Hepatocyte (in vitro differentiated cells): ENCODE measurements around the gene GTF3C1. TPM values are rescaled to one million over a fixed set of nuclear protein-coding genes. Genes with fewer than 3 reads are reported as not detected.

ENCODE experiments used
- DNase-seq: peaks from one replicate; pipeline ENCODE4 v3.0.0-alpha.2; 2016; ENCODE audit warnings: low spot score
- H2AFZ ChIP-seq: fragments of 200-600 bp; sonication (generic); 2 replicates; pipeline ENCODE4 v1.6.0; 2016; ENCODE audit warnings: antibody characterized with exemption, mild to moderate bottlenecking
- H3K27ac ChIP-seq: fragments of 200-600 bp; sonication (generic); 2 replicates; pipeline ENCODE4 v1.5.1; 2016; ENCODE audit warnings: mild to moderate bottlenecking
- H3K27me3 ChIP-seq: fragments of 200-600 bp; sonication (generic); 2 replicates; pipeline ENCODE4 v1.6.1; 2016
- H3K36me3 ChIP-seq: fragments of 200-600 bp; sonication (generic); replicated peaks from 2 replicates; pipeline ENCODE4 v1.5.1; 2016; ENCODE audit warnings: low read depth; ENCODE audit not compliant: insufficient read depth
- H3K4me1 ChIP-seq: fragments of 200-600 bp; sonication (generic); 2 replicates; pipeline ENCODE4 v1.5.1; 2016; ENCODE audit warnings: mild to moderate bottlenecking, moderate library complexity; ENCODE audit not compliant: insufficient read depth
- H3K4me2 ChIP-seq: fragments of 200-600 bp; sonication (generic); 2 replicates; pipeline ENCODE4 v1.6.0; 2016
- H3K4me3 ChIP-seq: fragments of 200-600 bp; sonication (generic); 2 replicates; pipeline ENCODE4 v1.5.1; 2016; ENCODE audit warnings: mild to moderate bottlenecking
- H3K79me2 ChIP-seq: fragments of 200-600 bp; sonication (generic); 2 replicates; pipeline ENCODE4 v1.6.0; 2017; ENCODE audit warnings: mild to moderate bottlenecking
- H3K9me2 ChIP-seq: fragments of 200-600 bp; sonication (generic); replicated peaks from 2 replicates; pipeline ENCODE4 v1.6.0; 2017; ENCODE audit warnings: mild to moderate bottlenecking; ENCODE audit not compliant: insufficient read depth
- H3K9me3 ChIP-seq: fragments of 200-600 bp; sonication (generic); 2 replicates; pipeline ENCODE4 v1.5.1; 2016; ENCODE audit warnings: low read depth, mild to moderate bottlenecking
- H4K20me1 ChIP-seq: fragments of 200-600 bp; sonication (generic); 2 replicates; pipeline ENCODE4 v1.6.0; 2016; ENCODE audit warnings: mild to moderate bottlenecking; ENCODE audit not compliant: insufficient read depth, poor library complexity, severe bottlenecking
- CTCF ChIP-seq: fragments of 200-600 bp; sonication (generic); IDR thresholded peaks from 2 replicates; pipeline ENCODE4 v1.5.1; 2016; ENCODE audit warnings: antibody characterized with exemption, mild to moderate bottlenecking; ENCODE audit not compliant: poor library complexity
- EZH2 ChIP-seq: fragments of 200-600 bp; sonication (generic); IDR thresholded peaks from 2 replicates; pipeline ENCODE4 v1.6.1; 2016; ENCODE audit warnings: antibody characterized with exemption, mild to moderate bottlenecking, borderline replicate concordance
- EZH2phosphoT487 ChIP-seq: fragments of 200-600 bp; sonication (generic); IDR thresholded peaks from one replicate; pipeline ENCODE4 v1.6.1; 2018; ENCODE audit warnings: antibody characterized with exemption, mild to moderate bottlenecking, low read depth, moderate library complexity; ENCODE audit not compliant: unreplicated experiment, severe bottlenecking
- WGBS: methylation state at CpG from one replicate; pipeline ENCODE4 v1.1.6; 2016; ENCODE audit warnings: low lambda C conversion rate; ENCODE audit errors: missing lambda C conversion rate; 5-methylcytosine and 5-hydroxymethylcytosine counted together
- polyA plus RNA-seq: library from polyadenylated mRNA; unstranded; fragments of >200 nt; fragmentation: Nextera tagmentation; extraction: Ambion mirVana; gene quantifications from 2 replicates; pipeline ENCODE4 v1.2.1, GENCODE V29; 2016
- total RNA-seq: library from RNA; depleted of rRNA; stranded (reverse); fragments of >200 nt; gene quantifications from 2 replicates; pipeline ENCODE4 v1.2.3, GENCODE V29; 2014

GTF3C1 gene
- total and polyA plus RNA-seq, 2 experiments from 2014 or later = 41.5 to 59.6 TPM

GRCh38 chr16:27485126-27485525 lies 64.6 kb downstream of the GTF3C1 start:
- TF ChIP-seq EZH2phosphoT487 = no peak
- no peak for TF ChIP-seq EZH2
- no peak for TF ChIP-seq CTCF
- H3K4me3 ChIP-seq = no peak overlapping the region

GRCh38 chr16:27483624-27484023 lies 66.1 kb downstream of the GTF3C1 start:
- H3K27ac ChIP-seq = no peak overlapping the region
- H3K9me3 ChIP-seq = no peaks in the 10 kb centered on the region
- H3K4me1 ChIP-seq = no peaks in the 10 kb centered on the region
- H3K36me3 ChIP-seq = no peaks in the 10 kb centered on the region
- H3K79me2 ChIP-seq = no peaks in the 10 kb centered on the region
- no peak overlapping the region for H2AFZ ChIP-seq
- WGBS = 96% methylated on average over 5 of the region's 5 CpGs
- no peaks in the 10 kb centered on the region for H3K9me2 ChIP-seq
- no peak for DNase-seq
- H3K27me3 ChIP-seq = no peaks in the 10 kb centered on the region
- no peak overlapping the region for H3K4me3 ChIP-seq
- no peak for TF ChIP-seq EZH2
- no peak for TF ChIP-seq EZH2phosphoT487
- TF ChIP-seq CTCF = no peak
- H3K4me2 ChIP-seq = no peak overlapping the region
- H4K20me1 ChIP-seq = no peaks in the 10 kb centered on the region

More at GRCh38 chr16:27485126-27485525, 64.6 kb downstream of the GTF3C1 start:
- H3K9me2 ChIP-seq = no peaks in the 10 kb centered on the region
- H3K27me3 ChIP-seq = no peaks in the 10 kb centered on the region
- H4K20me1 ChIP-seq = no peaks in the 10 kb centered on the region
- no peak overlapping the region for H3K27ac ChIP-seq
- DNase-seq = no peak
- H2AFZ ChIP-seq = no peak overlapping the region
- H3K9me3 ChIP-seq = no peaks in the 10 kb centered on the region
- no peaks in the 10 kb centered on the region for H3K36me3 ChIP-seq
- no peaks in the 10 kb centered on the region for H3K4me1 ChIP-seq
- WGBS = 96% methylated on average over 9 of the region's 9 CpGs
- H3K79me2 ChIP-seq = no peaks in the 10 kb centered on the region
- H3K4me2 ChIP-seq = no peak overlapping the region

GRCh38 chr16:27483088-27483437 lies 66.7 kb downstream of the GTF3C1 start:
- Histone ChIP-seq H3K79me2 (no peaks in the 10 kb centered on the region), H3K4me2 (no peak overlapping the region), H3K9me3 (no peaks in the 10 kb centered on the region), H3K9me2 (no peaks in the 10 kb centered on the region), H3K4me1 (no peaks in the 10 kb centered on the region), H3K4me3 (no peak overlapping the region), H3K27me3 (no peaks in the 10 kb centered on the region), H3K27ac (no peak overlapping the region), H2AFZ (no peak overlapping the region), H3K36me3 (no peaks in the 10 kb centered on the region), H4K20me1 (no peaks in the 10 kb centered on the region)
- 91% methylated on average over 5 of the region's 5 CpGs for WGBS
- TF ChIP-seq EZH2phosphoT487 = no peak
- no peak for TF ChIP-seq EZH2
- no peak for TF ChIP-seq CTCF
- no peak for DNase-seq
